HG02981 (cell line): ENCODE results near the gene POLD1.
"Not testable (repeated sequence)": the region's sequence is repeated elsewhere in the genome, so short reads cannot be mapped to it uniquely, and the experiment has no call there.

Source experiments
- ATAC-seq: cut with Tn5 transposase; IDR thresholded peaks from one replicate; pipeline ENCODE4 v1.9.1; 2021; ENCODE audit warnings: mild to moderate bottlenecking, moderate library complexity; ENCODE audit not compliant: unreplicated experiment

The POLD1 gene

GRCh38 chr19:50390295-50390694, 6.1 kb downstream of the POLD1 start:
- not testable (repeated sequence) for ATAC-seq

GRCh38 chr19:50390952-50391351, 6.8 kb downstream of the POLD1 start:
- ATAC-seq = not testable (repeated sequence)

GRCh38 chr19:50392759-50393158, 8.6 kb downstream of the POLD1 start:
- no peak for ATAC-seq

GRCh38 chr19:50393589-50393988, 9.4 kb downstream of the POLD1 start:
- no peak for ATAC-seq

- ATAC-seq = no peak
These were observed 9.9 kb downstream of the POLD1 start for GRCh38 chr19:50394017-50394416.

- ATAC-seq = no peak
These were observed 14.7 kb downstream of the POLD1 start for GRCh38 chr19:50398675-50399367.

- no peak for ATAC-seq
These were observed 15.2 kb downstream of the POLD1 start for GRCh38 chr19:50399368-50399745.

- ATAC-seq = no peak
These were observed 17.7 kb downstream of the POLD1 start for GRCh38 chr19:50401605-50402450.

GRCh38 chr19:50402544-50403301, 18.6 kb downstream of the POLD1 start:
- ATAC-seq = no peak

- ATAC-seq = no peak
These were observed 22.1 kb downstream of the POLD1 start for GRCh38 chr19:50406156-50406820.

GRCh38 chr19:50406829-50407228, 22.7 kb downstream of the POLD1 start:
- no peak for ATAC-seq

- ATAC-seq = no peak
These were observed 25.2 kb downstream of the POLD1 start for GRCh38 chr19:50409347-50409746.

GRCh38 chr19:50410109-50410508, 26.0 kb downstream of the POLD1 start:
- no peak for ATAC-seq

- no peak for ATAC-seq
These were observed 28.3 kb downstream of the POLD1 start for GRCh38 chr19:50412419-50412818.

GRCh38 chr19:50413096-50413495, 28.9 kb downstream of the POLD1 start:
- ATAC-seq = no peak

GRCh38 chr19:50413531-50413930, 29.4 kb downstream of the POLD1 start:
- ATAC-seq = no peak

GRCh38 chr19:50414864-50415660, 30.9 kb downstream of the POLD1 start:
- ATAC-seq = peak; percentile 1

- ATAC-seq = peak; percentile 34
These were observed 31.5 kb downstream of the POLD1 start for GRCh38 chr19:50415661-50416033.

- no peak for ATAC-seq
These were observed 32.2 kb downstream of the POLD1 start for GRCh38 chr19:50416034-50416977.
